ENCODE measurements around the gene PCID2.
A peak's percentile ranks its signal among the peaks of the same experiment; 100 is the strongest.

PCID2 gene

GRCh38 chr13:113192902-113193301 is 15.6 kb downstream of the PCID2 start:
- Histone ChIP-seq H3K27ac (no peak overlapping the region), H3K4me1 (no peaks in the 10 kb centered on the region), H3K4me3 (no peak overlapping the region), H3K36me3 (peaks cover 98% of the 10 kb centered on the region), H3K4me2 (no peak overlapping the region), H3K9ac (no peak overlapping the region), H4K20me1 (peaks cover 52% of the 10 kb centered on the region), H3K27me3 (no peaks in the 10 kb centered on the region), H3K9me3 (no peaks in the 10 kb centered on the region)
- TF ChIP-seq Cebpa-rat (IDR thresholded peaks at IDR 0.05): no peak

- peaks cover 98% of the 10 kb centered on the region for H3K36me3 ChIP-seq
- H3K4me1 ChIP-seq: no peaks in the 10 kb centered on the region
Observed at GRCh38 chr13:113192279-113192678, 16.2 kb downstream of the PCID2 start.

GRCh38 chr13:113190181-113190580 is 18.3 kb downstream of the PCID2 start:
- Histone ChIP-seq H3K4me2 (no peak overlapping the region), H3K9ac (no peak overlapping the region), H3K9me3 (no peaks in the 10 kb centered on the region), H3K27me3 (no peaks in the 10 kb centered on the region), H3K36me3 (peaks cover 96% of the 10 kb centered on the region), H3K27ac (no peak overlapping the region), H3K4me1 (peaks cover 7% of the 10 kb centered on the region), H4K20me1 (peaks cover 60% of the 10 kb centered on the region), H3K4me3 (no peak overlapping the region)
- no peak for TF ChIP-seq Cebpa-rat (IDR thresholded peaks at IDR 0.05)

More at GRCh38 chr13:113192279-113192678, 16.2 kb downstream of the PCID2 start:
- no peak overlapping the region for H3K4me3 ChIP-seq
- no peak for TF ChIP-seq Cebpa-rat (IDR thresholded peaks at IDR 0.05)
- peaks cover 52% of the 10 kb centered on the region for H4K20me1 ChIP-seq
- no peak overlapping the region for H3K9ac ChIP-seq
- no peak overlapping the region for H3K4me2 ChIP-seq
- H3K27ac ChIP-seq: no peak overlapping the region
- no peaks in the 10 kb centered on the region for H3K9me3 ChIP-seq
- no peaks in the 10 kb centered on the region for H3K27me3 ChIP-seq

- Histone ChIP-seq H3K4me3 (no peak overlapping the region), H3K4me2 (no peak overlapping the region), H3K27ac (no peak overlapping the region), H3K4me1 (peaks cover 14% of the 10 kb centered on the region), H3K36me3 (peaks cover 98% of the 10 kb centered on the region), H3K27me3 (no peaks in the 10 kb centered on the region), H3K9ac (no peak overlapping the region), H3K9me3 (no peaks in the 10 kb centered on the region), H4K20me1 (peaks cover 69% of the 10 kb centered on the region)
- TF ChIP-seq Cebpa-rat (IDR thresholded peaks at IDR 0.05): no peak
Observed at GRCh38 chr13:113187883-113188665, 20.4 kb downstream of the PCID2 start.

GRCh38 chr13:113187263-113187669 is 21.2 kb downstream of the PCID2 start:
- Histone ChIP-seq H4K20me1 (peaks cover 61% of the 10 kb centered on the region), H3K9ac (no peak overlapping the region), H3K4me2 (no peak overlapping the region), H3K27ac (no peak overlapping the region), H3K9me3 (no peaks in the 10 kb centered on the region), H3K4me1 (peaks cover 14% of the 10 kb centered on the region), H3K36me3 (peaks cover 98% of the 10 kb centered on the region), H3K27me3 (no peaks in the 10 kb centered on the region), H3K4me3 (no peak overlapping the region)
- no peak for TF ChIP-seq Cebpa-rat (IDR thresholded peaks at IDR 0.05)

- Histone ChIP-seq H3K9me3 (no peaks in the 10 kb centered on the region), H3K27me3 (no peaks in the 10 kb centered on the region), H3K4me3 (no peak overlapping the region), H3K36me3 (peaks cover 95% of the 10 kb centered on the region), H3K4me1 (peaks cover 14% of the 10 kb centered on the region), H4K20me1 (peaks cover 60% of the 10 kb centered on the region), H3K4me2 (no peak overlapping the region), H3K9ac (no peak overlapping the region), H3K27ac (no peak overlapping the region)
- no peak for TF ChIP-seq Cebpa-rat (IDR thresholded peaks at IDR 0.05)
Observed at GRCh38 chr13:113186061-113186900, 22.2 kb downstream of the PCID2 start.

- Histone ChIP-seq H3K27me3 (no peaks in the 10 kb centered on the region), H4K20me1 (peaks cover 66% of the 10 kb centered on the region), H3K4me3 (no peak overlapping the region), H3K27ac (no peak overlapping the region), H3K4me1 (peaks cover 14% of the 10 kb centered on the region), H3K4me2 (peak overlapping the region; percentile 2), H3K9me3 (no peaks in the 10 kb centered on the region), H3K9ac (no peak overlapping the region), H3K36me3 (peaks cover 95% of the 10 kb centered on the region)
- TF ChIP-seq Cebpa-rat (IDR thresholded peaks at IDR 0.05): no peak
Observed at GRCh38 chr13:113184568-113185440, 23.7 kb downstream of the PCID2 start.

- H3K27me3 ChIP-seq: no peaks in the 10 kb centered on the region
- no peak overlapping the region for H3K27ac ChIP-seq
- peaks cover 95% of the 10 kb centered on the region for H3K36me3 ChIP-seq
- H3K4me3 ChIP-seq: no peak overlapping the region
- no peak overlapping the region for H3K9ac ChIP-seq
- no peak for TF ChIP-seq Cebpa-rat (IDR thresholded peaks at IDR 0.05)
- no peaks in the 10 kb centered on the region for H3K9me3 ChIP-seq
- no peak overlapping the region for H3K4me2 ChIP-seq
- H3K4me1 ChIP-seq: peaks cover 14% of the 10 kb centered on the region
- H4K20me1 ChIP-seq: peaks cover 67% of the 10 kb centered on the region
Observed at GRCh38 chr13:113183450-113184129, 24.9 kb downstream of the PCID2 start.

GRCh38 chr13:113182046-113182445 is 26.4 kb downstream of the PCID2 start:
- peaks cover 95% of the 10 kb centered on the region for H3K36me3 ChIP-seq
- H3K4me3 ChIP-seq: no peak overlapping the region
- no peak overlapping the region for H3K4me2 ChIP-seq
- peaks cover 53% of the 10 kb centered on the region for H4K20me1 ChIP-seq
- H3K9me3 ChIP-seq: no peaks in the 10 kb centered on the region
- peaks cover 14% of the 10 kb centered on the region for H3K4me1 ChIP-seq
- no peaks in the 10 kb centered on the region for H3K27me3 ChIP-seq
- H3K9ac ChIP-seq: no peak overlapping the region
- TF ChIP-seq Cebpa-rat (IDR thresholded peaks at IDR 0.05): no peak
- H3K27ac ChIP-seq: no peak overlapping the region
